ENCODE results near the gene NEUROD2. TPM values are rescaled to one million over a fixed set of nuclear protein-coding genes. Genes with fewer than 3 reads are reported as not detected.

The NEUROD2 gene
- total and polyA plus RNA-seq, 2 experiments from 2014 or later, result not detected

DNA sequence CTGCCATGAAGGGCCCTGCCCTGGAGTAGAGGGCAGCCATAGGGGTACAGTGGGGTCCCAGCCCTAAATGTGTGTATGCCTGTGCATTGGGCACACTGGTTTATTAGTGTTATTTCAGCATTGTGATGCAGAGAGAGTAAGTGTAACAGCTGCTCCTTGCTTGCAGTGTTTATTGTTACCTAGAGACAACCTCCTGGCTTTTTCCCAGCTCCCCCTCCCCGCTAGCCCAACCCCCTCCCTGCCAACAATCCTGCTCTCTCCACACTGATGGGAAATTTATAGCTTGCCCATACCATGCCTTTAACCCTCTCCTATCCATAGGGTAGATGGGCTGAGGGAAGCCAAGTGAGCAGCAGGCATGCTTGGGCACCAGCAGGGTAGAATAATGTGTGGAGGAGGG lies 51.3 kb downstream of the NEUROD2 start:
- no peak for DNase-seq (ENCODE audit: low read depth in 1 of 2, low spot score in 1 of 2)
- no peaks in the 10 kb centered on the region for H3K9me3 ChIP-seq (ENCODE audit: low read depth)
- no peaks in the 10 kb centered on the region for H3K27me3 ChIP-seq
- no peak overlapping the region for H3K27ac ChIP-seq
- peaks cover 24% of the 10 kb centered on the region for H3K36me3 ChIP-seq
- no peak overlapping the region for H3K4me3 ChIP-seq
- TF ChIP-seq, protein P1, sequence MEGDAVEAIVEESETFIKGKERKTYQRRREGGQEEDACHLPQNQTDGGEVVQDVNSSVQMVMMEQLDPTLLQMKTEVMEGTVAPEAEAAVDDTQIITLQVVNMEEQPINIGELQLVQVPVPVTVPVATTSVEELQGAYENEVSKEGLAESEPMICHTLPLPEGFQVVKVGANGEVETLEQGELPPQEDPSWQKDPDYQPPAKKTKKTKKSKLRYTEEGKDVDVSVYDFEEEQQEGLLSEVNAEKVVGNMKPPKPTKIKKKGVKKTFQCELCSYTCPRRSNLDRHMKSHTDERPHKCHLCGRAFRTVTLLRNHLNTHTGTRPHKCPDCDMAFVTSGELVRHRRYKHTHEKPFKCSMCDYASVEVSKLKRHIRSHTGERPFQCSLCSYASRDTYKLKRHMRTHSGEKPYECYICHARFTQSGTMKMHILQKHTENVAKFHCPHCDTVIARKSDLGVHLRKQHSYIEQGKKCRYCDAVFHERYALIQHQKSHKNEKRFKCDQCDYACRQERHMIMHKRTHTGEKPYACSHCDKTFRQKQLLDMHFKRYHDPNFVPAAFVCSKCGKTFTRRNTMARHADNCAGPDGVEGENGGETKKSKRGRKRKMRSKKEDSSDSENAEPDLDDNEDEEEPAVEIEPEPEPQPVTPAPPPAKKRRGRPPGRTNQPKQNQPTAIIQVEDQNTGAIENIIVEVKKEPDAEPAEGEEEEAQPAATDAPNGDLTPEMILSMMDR (IDR thresholded peaks at IDR 0.05; ENCODE audit: low read depth, low read length), result no peak
- H3K4me1 ChIP-seq (ENCODE audit: low read depth), result no peaks in the 10 kb centered on the region

DNA sequence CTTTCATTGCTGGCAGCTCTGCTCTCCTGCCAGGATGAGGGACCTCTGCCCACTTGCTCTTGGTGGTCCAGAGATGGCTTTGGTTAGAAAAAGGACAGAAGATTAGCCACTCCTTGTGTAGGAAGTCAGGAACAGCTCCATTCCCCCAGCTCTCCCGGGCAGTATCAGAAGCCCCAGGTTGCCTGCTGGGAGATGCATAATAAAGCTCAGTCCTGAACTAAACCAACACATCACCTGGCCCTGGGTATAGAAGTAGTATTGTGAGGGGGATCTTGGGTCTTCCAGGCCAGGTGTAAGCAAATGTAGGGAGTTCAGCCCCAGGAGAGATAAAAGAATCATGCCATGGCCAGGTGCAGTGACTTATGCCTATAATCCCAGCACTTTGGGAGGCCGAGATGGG lies 52.4 kb downstream of the NEUROD2 start:
- no peak for DNase-seq (ENCODE audit: low read depth in 1 of 2, low spot score in 1 of 2)
- Histone ChIP-seq H3K36me3 (peaks cover 26% of the 10 kb centered on the region), H3K4me3 (no peak overlapping the region), H3K9me3 (ENCODE audit: low read depth) (no peaks in the 10 kb centered on the region), H3K27ac (no peak overlapping the region), H3K27me3 (no peaks in the 10 kb centered on the region), H3K4me1 (ENCODE audit: low read depth) (no peaks in the 10 kb centered on the region)
- TF ChIP-seq, protein P1 (IDR thresholded peaks at IDR 0.05; ENCODE audit: low read depth, low read length), result no peak

Other genes starting within 250 kb of the NEUROD2 start
- gene FBXL20, start 206.3 kb downstream of the NEUROD2 start, total RNA-seq, result 13.1 and 20.4 TPM in 2 replicates
- gene FBXL20, start 206.3 kb downstream of the NEUROD2 start, polyA plus RNA-seq, result 10.2 and 11.8 TPM in 2 replicates
- gene MED1, start 156.7 kb downstream of the NEUROD2 start, total RNA-seq, result 13.2 and 17.6 TPM in 2 replicates
- 12.7 and 20.7 TPM in 2 replicates for gene MED1, start 156.7 kb downstream of the NEUROD2 start, polyA plus RNA-seq
- gene CDK12, start 146.4 kb downstream of the NEUROD2 start, total RNA-seq, result 31.2 and 47.1 TPM in 2 replicates
- 10.9 and 14.1 TPM in 2 replicates for gene CDK12, start 146.4 kb downstream of the NEUROD2 start, polyA plus RNA-seq
- 4.3 and 17.7 TPM in 2 replicates for gene PPP1R1B, start 19.0 kb upstream of the NEUROD2 start, total RNA-seq
- 7.6 and 20.3 TPM in 2 replicates for gene PPP1R1B, start 19.0 kb upstream of the NEUROD2 start, polyA plus RNA-seq
- 67.1 and 84.1 TPM in 2 replicates for gene STARD3, start 29.2 kb upstream of the NEUROD2 start, total RNA-seq
- gene STARD3, start 29.2 kb upstream of the NEUROD2 start, polyA plus RNA-seq, result 47.9 and 62.6 TPM in 2 replicates
- 61.5 and 79.1 TPM in 2 replicates for gene TCAP, start 57.4 kb upstream of the NEUROD2 start, total RNA-seq
- 105 and 133 TPM in 2 replicates for gene TCAP, start 57.4 kb upstream of the NEUROD2 start, polyA plus RNA-seq
- 21.0 and 27.2 TPM in 2 replicates for gene PNMT, start 60.5 kb upstream of the NEUROD2 start, total RNA-seq
- gene PNMT, start 60.5 kb upstream of the NEUROD2 start, polyA plus RNA-seq, result 11.9 and 14.7 TPM in 2 replicates
- gene PGAP3, start 80.1 kb upstream of the NEUROD2 start, total RNA-seq, result 22.5 and 34.2 TPM in 2 replicates
- 29.7 and 31.3 TPM in 2 replicates for gene PGAP3, start 80.1 kb upstream of the NEUROD2 start, polyA plus RNA-seq
- gene ERBB2, start 92.1 kb upstream of the NEUROD2 start, total RNA-seq, result 293 and 310 TPM in 2 replicates
- 194 and 235 TPM in 2 replicates for gene ERBB2, start 92.1 kb upstream of the NEUROD2 start, polyA plus RNA-seq
- gene MIEN1, start 122.6 kb upstream of the NEUROD2 start, total RNA-seq, result 31.6 and 64.3 TPM in 2 replicates
- 87.8 and 104 TPM in 2 replicates for gene MIEN1, start 122.6 kb upstream of the NEUROD2 start, polyA plus RNA-seq
- 1.9 and 6.6 TPM in 2 replicates for gene GRB7, start 130.0 kb upstream of the NEUROD2 start, total RNA-seq
- 1.8 and 5.6 TPM in 2 replicates for gene GRB7, start 130.0 kb upstream of the NEUROD2 start, polyA plus RNA-seq